ENCODE results near the gene HOXA9.

The HOXA9 gene

DNA sequence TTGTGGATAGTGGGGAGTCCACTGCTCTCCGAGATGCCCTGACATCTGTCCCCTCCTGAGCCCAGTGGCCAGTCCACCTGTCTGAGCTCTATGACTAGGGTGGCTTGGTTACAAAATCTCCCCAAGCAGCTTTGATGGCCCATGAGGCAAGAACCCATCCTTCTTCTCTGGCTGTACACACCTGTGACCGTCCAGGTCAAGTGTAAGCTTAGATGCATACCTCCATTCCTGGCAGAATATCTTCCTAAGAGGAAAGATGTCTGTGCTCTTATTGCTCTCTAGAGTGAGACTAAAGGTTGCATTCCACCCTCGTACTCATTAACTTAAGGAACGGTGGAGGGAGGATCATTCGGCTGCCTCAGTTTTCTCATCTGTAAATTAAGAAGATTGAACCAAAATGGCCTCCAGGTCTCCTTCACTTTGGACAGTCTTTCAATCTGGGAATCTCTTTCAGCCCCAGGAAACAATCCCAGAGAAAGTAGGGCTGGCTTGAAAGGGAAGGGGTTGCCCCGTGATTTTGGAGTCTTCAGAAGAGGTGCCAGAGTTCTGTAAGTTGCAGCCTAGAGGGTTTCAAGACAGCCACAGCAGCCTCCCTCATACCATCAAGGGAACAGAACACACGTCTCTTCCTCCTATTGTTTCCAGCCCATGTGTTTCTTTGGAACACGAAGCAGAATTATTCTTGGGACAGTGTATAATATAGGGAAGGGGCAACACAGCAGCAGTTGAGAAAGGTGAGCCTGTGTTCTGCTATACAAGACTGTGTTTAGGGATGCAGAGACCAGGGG is 40.2 kb downstream of the HOXA9 start:
- no peak for DNase-seq

GRCh38 chr7:27124096-27124901 is 41.0 kb downstream of the HOXA9 start:
- DNase-seq, result no peak

DNA sequence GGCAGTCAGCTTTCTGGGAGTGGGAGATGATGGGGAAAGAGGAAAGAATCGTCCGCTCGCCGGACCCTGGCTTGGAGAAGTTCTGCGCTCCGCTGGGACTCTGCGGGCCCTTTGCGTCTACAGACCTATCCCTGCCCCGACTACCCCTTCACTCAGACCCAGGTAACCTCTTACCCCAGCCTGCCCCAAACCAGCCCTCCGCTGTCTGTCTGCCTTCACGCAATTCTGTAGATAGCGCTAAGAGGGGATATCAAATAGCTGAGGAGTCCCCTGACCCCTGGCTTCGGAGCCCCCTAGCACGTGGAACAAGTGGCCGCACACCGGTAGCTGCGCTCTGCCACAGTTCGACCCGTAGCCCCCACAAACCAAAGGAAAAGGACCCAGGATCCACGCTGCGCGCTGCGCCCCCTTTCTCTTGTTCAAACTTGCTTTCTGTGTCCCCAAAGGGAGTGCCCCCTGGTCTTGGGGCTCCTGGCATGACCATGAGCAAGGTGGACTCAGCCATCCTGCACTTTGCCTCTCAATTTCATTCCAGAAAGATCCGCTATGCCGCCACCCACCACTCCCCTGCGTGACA is 41.8 kb downstream of the HOXA9 start:
- no peak for DNase-seq

DNA sequence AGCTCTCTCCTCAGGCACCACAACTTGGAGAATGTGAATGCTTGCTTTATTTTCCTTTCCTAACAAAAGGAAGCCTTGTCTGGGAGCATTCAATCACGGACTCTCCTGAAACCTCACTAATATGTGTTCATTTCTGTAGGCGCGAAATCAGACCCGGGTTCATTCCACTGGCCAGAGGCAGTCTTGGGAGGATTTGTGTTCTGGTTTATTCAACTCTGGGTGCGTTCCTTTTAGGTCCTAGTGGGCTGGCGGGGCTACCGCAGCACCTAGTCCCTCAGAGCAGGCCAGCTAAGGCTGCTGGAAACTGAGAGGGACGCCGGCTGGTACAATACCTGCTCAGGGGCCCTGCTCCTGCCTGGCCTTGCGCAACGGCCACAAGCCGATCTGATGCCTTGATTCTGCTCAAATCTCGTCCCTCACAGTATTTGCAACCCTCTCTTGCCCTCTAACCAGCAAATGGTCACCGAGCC is 42.3 kb downstream of the HOXA9 start:
- no peak for DNase-seq

DNA sequence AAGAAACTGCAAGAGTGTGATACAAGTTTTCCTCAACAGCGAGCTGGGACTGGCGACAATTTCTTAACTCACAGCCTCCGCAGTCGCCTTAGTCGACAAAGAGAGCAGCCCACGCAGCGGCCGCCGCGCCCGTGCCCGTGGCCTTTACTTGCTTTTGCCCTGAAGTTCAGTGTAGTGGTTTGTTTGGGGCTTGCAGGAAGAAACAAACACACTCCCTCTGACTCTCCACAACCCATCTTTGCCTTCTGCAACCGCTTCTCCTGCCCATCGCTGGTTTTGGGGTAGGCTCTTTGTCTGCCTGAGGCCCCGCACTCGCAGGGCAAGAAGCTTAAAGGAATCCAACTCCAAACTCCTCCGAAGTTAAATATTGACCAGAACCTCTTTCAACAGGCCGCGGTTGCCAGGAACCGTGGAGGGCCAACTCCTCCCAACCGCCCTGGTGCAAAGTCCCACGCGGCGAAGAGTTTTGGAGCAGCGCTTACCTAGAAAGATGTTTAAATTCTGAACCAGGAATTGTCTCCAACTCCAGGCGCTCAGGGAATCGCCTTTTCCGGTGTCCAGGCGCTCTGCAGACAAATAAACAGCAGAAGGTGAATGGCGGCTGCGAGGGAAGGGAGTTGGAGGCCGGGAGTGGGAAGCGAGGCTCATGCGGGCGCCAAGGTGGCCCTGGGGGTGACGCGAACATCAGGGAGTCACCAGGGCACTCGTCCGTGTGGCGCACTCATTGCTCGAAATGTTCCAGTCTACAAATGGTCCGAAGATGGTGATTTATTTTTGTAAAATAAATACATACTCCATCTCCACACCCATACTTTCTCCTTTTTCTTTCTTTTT is 43.0 kb downstream of the HOXA9 start:
- DNase-seq, result no peak

- DNase-seq, result no peak
These were observed 43.7 kb downstream of the HOXA9 start for GRCh38 chr7:27121684-27122076.

DNA sequence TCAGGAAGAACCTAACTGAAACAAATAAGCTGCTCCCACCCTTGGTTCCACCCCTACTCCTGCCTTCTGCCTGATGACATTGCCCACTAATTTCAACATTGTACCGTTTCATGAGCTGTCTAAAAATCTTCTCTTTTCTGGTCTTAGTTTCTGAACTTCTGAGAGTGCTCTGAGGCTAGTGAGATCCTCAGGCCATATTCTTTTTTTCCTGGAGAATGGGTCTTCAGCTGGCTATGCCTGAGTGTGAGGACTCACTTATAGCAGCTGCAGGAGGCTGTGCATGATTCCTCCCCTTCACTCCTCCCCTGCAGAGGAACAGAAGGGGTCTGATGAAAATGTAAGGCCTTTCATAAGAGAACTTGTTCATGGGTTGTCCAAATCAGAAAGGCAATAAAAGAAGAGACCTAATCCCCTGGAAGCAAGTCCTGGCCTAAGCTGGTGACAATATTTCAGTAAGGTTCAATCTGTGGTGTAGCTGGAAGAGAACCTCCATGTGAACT is 45.9 kb downstream of the HOXA9 start:
- no peak for DNase-seq

DNA sequence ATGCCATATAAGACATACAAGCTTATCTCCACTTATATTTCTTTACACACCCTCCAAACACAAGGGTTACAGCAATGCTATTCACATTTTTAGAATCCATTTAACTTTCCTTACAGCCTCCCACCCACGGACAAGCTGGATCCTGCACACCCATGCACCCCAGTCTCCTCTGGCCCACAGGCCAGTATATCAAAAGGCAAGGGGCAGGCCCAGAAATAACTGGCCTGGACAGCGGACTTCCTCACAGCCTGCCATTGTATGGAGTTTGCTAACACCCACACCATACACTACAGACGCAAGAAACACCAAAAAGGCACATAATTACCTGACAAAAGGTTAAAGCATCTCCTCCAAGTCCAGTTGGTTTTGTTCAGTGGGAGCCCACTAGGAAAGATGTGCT is 46.8 kb downstream of the HOXA9 start:
- DNase-seq, result no peak

DNA sequence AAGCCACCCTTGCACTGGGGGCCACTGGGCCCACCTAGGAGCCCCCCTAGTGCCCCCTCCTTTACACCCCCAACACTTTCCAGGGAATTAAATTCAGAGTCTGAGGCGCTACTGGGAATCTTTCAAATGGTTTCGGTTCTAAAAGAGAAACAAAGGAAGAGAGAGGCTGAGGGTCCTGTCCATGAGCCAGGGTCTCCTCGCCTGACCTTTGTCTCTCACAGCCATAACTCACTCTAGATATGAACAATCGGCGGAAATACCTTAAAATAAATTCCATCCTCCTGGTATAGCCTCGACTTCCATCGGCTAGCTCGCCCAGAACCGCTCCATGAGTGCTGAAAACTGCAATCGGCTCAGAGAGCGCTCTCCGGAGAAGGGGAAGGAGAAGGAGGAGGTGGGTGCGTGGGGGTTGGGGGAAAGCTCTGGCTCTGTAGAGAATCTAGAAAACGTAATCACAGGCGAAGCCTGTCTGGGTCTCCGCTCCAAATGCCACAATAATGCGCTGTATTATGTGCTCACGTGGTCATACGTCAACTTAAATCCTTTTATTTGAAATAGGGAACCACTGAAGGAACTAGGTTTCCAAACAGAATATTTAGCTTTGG is 47.3 kb downstream of the HOXA9 start:
- no peak for DNase-seq

- DNase-seq, result no peak
These were observed 48.1 kb downstream of the HOXA9 start for GRCh38 chr7:27116962-27117886.

DNA sequence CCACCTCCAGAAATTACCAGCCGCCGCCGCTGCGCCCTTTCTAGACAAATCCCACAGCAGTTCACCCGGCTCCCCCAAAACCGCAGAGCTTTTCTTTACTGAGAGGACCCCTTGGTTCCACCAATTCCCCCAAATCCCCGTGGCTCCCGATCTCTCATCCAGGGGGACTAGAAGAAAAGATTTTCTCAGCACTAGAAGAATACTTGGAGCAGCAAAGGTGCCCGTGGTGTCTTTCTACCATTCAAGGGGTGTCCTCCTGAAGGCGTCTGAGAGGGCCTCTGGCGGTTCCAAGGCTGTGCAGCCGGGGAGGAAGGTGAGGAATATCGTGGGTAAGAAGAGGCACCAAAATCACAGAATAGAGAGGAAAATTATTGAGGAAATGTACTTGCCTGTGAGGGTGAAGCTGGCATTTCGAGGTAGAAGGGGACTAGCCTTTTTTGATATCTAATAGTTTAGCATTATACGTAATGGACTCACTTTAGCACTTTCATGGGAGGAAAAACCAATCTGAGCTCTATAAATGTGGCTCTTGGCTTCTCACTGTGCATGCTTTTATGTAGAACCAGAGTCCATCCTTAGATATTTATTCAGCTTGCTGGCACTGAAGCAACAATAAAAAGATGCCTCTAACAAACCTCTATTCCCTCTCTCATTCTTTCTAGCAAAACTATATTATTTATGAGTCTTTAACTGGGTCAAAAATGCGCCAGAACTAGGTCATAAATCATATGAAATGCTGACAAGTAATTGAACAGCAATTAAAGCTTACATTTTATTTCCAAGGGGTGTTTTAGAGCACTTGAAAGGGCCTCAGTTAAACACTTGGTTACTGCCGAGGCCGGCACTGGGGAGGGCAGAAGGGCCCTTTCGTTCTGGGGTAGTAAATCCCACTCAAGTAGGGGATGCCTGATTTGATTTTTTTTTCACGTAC is 49.0 kb downstream of the HOXA9 start:
- no peak for DNase-seq

DNA sequence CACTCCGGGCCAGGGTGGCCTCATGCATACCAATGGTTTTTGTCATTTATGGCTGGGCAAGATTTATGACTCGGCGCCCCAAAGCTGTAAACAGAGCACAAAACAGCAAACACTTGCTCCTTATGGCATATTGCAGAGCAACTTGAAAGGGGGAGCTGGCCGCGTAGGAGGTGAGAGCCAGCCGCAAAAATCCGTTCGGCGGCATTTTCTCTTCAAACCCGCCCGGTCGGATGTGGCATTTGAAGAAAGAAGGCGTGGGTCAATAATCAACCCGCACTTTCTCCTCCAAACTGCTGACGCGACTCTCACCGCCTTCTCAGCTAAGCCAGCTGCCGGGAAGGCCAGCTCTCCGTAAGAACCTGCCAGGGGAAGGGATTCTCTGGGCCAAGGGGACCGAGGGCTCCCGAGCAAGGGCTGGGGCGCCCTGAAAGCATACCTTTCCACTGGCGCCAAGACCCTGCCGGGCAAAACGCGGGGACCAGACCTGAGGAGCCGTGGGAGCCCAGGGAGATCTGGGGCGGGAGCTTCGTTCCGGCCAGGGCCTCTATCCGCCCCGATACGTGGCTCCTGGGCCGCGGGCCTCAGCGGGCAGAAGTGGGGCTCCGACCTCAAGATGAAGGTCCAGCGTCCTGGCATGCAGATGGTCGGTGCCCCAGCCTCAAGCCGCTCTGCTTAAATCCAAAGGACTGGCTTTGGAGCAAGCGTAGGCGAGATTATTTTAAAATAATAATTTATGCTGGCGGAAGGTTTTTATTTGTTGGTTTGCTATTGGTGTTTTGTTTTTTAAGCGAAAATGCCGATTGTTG is 49.9 kb downstream of the HOXA9 start:
- no peak for DNase-seq

- DNase-seq, result no peak
These were observed 50.5 kb downstream of the HOXA9 start for GRCh38 chr7:27114881-27115220.

DNA sequence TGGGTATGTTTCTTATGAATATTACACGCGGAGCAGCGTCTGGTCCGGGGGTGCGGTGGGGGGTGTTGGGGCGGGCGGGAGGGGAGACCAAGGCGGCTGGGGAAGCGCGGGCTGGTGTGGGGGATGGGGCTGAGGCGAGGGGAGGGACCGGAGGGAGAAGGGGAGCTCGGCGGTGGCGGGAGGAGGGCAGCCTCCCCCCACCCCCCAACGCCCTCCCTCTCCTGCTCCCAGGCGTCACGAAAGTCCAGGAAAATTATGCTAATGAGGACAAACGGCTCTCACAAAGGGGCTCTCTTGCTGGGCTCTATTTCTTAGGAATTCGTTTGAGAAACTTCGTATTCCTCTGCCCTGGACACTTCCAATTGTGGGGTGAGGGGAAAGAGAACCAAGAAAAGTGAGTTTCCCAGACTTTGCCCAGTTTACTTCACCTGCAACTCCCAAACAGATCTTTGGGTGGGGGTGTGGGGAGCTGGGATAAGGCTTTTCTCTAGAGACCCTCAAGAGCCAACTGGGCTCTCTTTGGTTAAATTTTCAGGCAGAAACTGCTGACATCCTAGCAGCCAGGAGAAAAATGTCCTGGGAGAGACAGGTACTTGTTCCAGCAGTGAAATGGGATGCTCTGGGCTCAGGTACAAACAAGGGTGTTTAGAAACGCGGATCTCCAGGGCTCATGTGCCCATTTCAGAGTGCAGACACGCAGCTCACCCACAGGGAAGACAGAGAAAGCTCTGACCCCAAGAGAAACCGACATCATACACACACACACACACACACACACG is 51.2 kb downstream of the HOXA9 start:
- no peak for DNase-seq

DNA sequence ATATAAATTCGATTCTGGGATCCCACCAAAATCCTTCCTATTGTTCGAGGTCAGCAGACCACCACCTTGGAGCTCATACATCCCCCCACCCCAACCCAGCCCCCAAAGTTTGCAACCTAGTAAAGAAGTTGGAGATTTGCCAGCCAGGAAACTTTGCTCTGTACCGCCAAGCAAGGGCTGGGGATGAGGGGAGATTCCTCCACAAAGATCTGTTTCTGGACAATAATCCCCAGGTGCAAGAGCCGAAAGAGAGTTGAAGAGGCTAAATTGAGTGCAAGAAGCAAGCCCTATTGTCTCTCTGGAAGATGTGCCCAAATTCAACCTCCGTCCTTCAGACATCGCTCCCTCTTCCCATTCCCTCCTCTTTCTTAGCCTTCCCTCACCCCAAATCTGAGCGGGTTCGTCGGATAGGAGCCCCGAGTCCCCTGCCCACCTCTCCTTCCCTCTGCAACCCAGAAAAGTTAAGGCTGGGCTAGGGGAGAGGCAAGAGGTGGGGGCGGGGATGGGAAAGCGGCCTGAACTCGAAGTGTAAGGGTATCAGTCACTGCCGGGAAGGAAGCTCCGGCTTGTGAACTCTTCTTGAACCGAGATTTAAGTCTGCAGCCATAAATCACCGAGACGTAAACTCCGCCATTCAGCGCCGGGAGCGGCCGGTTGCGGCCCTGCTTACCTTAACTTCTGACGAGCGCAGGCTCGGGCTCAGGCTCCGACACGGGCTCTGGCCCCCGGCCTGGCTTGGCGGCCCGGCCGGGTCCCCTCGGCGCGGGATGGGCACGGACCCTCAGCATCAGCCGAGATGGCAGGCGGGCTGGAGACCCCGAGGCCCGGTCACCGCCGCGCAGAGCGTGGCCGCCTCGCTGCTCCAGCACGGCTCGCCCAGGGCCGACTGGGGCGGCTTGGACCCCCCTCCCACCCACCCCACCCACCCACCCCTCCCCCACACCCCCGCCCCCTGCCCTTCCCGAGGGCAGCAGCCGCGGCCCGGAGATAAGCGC is 52.1 kb downstream of the HOXA9 start:
- DNase-seq, result no peak

Measured in stimulated activated CD4-positive, alpha-beta T cell treated with anti-CD3 and anti-CD28 coated beads, Interleukin-2, amount 100 ng/mL, for 24 hours (primary cell).